Measurements from ENCODE around the gene NGRN. TPM values are rescaled to one million over a fixed set of nuclear protein-coding genes. Genes with fewer than 3 reads are reported as not detected.

NGRN gene
- total RNA-seq, 3 donors from 2014 or later (not counting 1 experiment from before 2014, with no cell fraction given) = 33.4 to 43.5 (median 33.5) TPM

- H3K27ac ChIP-seq (ENCODE audit: low read length) = no peak overlapping the region
- ATAC-seq = no peak
- no peak overlapping the region for H3K27ac Mint-ChIP-seq
- no peaks in the 10 kb centered on the region for H3K36me3 Mint-ChIP-seq
- DNase-seq = no peak
- H3K27me3 Mint-ChIP-seq (ENCODE audit: low read depth in 2 of 2) = peaks cover 13 to 16% of the 10 kb centered on the region in 2 donors
- no peaks in the 10 kb centered on the region for H3K27me3 ChIP-seq (ENCODE audit: control insufficient read depth, insufficient read depth, low read length)
- H3K9me3 Mint-ChIP-seq = no peaks in the 10 kb centered on the region
- H3K9me3 ChIP-seq (ENCODE audit: control insufficient read depth, insufficient read depth, low read length) = no peaks in the 10 kb centered on the region
- peaks cover 7 to 8% of the 10 kb centered on the region in 2 donors for H3K4me1 Mint-ChIP-seq
- no peak overlapping the region for H3K4me3 ChIP-seq (ENCODE audit: low read length)
- no peak for TF ChIP-seq CTCF (IDR thresholded peaks at IDR 0.05)
- intact Hi-C loops (cut with micrococcal nuclease) = no loop called here
- 92% methylated on average over 4 of the region's 5 CpGs for WGBS (ENCODE audit: insufficient coverage)
- no peaks in the 10 kb centered on the region for H3K36me3 ChIP-seq (ENCODE audit: control insufficient read depth, insufficient read depth, low read length)
- H3K4me1 ChIP-seq (ENCODE audit: control insufficient read depth, insufficient read depth, low read length) = peaks cover 4% of the 10 kb centered on the region
- no peak overlapping the region for H3K4me3 Mint-ChIP-seq
Observed at GRCh38 chr15:90315278-90315982, 50.0 kb downstream of the NGRN start.

- no peak overlapping the region for H3K4me3 ChIP-seq (ENCODE audit: low read length)
- no peak for TF ChIP-seq CTCF (IDR thresholded peaks at IDR 0.05)
- H3K9me3 ChIP-seq (ENCODE audit: control insufficient read depth, insufficient read depth, low read length) = no peaks in the 10 kb centered on the region
- H3K4me3 Mint-ChIP-seq = no peak overlapping the region
- no peak overlapping the region for H3K27ac ChIP-seq (ENCODE audit: low read length)
- intact Hi-C loops (cut with micrococcal nuclease) = no loop called here
- peaks cover 13 to 16% of the 10 kb centered on the region in 2 donors for H3K27me3 Mint-ChIP-seq (ENCODE audit: low read depth in 2 of 2)
- no peak for ATAC-seq
- peaks cover 8 to 9% of the 10 kb centered on the region in 2 donors for H3K4me1 Mint-ChIP-seq
- H3K9me3 Mint-ChIP-seq = no peaks in the 10 kb centered on the region
- H3K27ac Mint-ChIP-seq = no peak overlapping the region
- no peaks in the 10 kb centered on the region for H3K36me3 Mint-ChIP-seq
- WGBS (ENCODE audit: insufficient coverage) = 98% methylated on average over 4 of the region's 4 CpGs
- DNase-seq = no peak
- no peaks in the 10 kb centered on the region for H3K36me3 ChIP-seq (ENCODE audit: control insufficient read depth, insufficient read depth, low read length)
- peaks cover 4% of the 10 kb centered on the region for H3K4me1 ChIP-seq (ENCODE audit: control insufficient read depth, insufficient read depth, low read length)
- H3K27me3 ChIP-seq (ENCODE audit: control insufficient read depth, insufficient read depth, low read length) = no peaks in the 10 kb centered on the region
Observed at GRCh38 chr15:90316139-90316538, 50.7 kb downstream of the NGRN start.

GRCh38 chr15:90318591-90318990 lies 53.1 kb downstream of the NGRN start:
- Mint-ChIP-seq H3K9me3 (no peaks in the 10 kb centered on the region), H3K36me3 (no peaks in the 10 kb centered on the region), H3K27me3 (ENCODE audit: low read depth in 2 of 2) (peaks cover 2 to 8% of the 10 kb centered on the region in 2 donors), H3K4me3 (no peak overlapping the region), H3K27ac (no peak overlapping the region), H3K4me1 (peaks cover 8 to 9% of the 10 kb centered on the region in 2 donors)
- no peak for TF ChIP-seq CTCF (IDR thresholded peaks at IDR 0.05)
- Histone ChIP-seq H3K36me3 (ENCODE audit: control insufficient read depth, insufficient read depth, low read length) (no peaks in the 10 kb centered on the region), H3K4me1 (ENCODE audit: control insufficient read depth, insufficient read depth, low read length) (peaks cover 4% of the 10 kb centered on the region), H3K4me3 (ENCODE audit: low read length) (no peak overlapping the region), H3K27ac (ENCODE audit: low read length) (no peak overlapping the region), H3K9me3 (ENCODE audit: control insufficient read depth, insufficient read depth, low read length) (no peaks in the 10 kb centered on the region), H3K27me3 (ENCODE audit: control insufficient read depth, insufficient read depth, low read length) (no peaks in the 10 kb centered on the region)
- intact Hi-C loops (cut with micrococcal nuclease) = no loop called here
- DNase-seq = no peak
- WGBS (ENCODE audit: insufficient coverage) = 88% methylated on average over 4 of the region's 4 CpGs
- ATAC-seq = no peak

All from natural killer cell (primary cell).